WTC11 (cell line): ENCODE data around the gene DOCK7. TPM values are rescaled to one million over a fixed set of nuclear protein-coding genes. Genes with fewer than 3 reads are reported as not detected.

Experiments
- ATAC-seq: fragments of 200-7000 bp; cut with Tn5 transposase; 2 replicates; pipeline ENCODE4 v1.10.0; 2021; ENCODE audit warnings: mild to moderate bottlenecking, moderate library complexity
- CTCF ChIA-PET: fragments of 300-600 bp; sonication (Branson Sonifier 250); formaldehyde crosslinking; loops from one replicate; lab custom pipeline; 2021; ENCODE audit warnings: antibody characterized with exemption; lab: Charles Lee
- POLR2A ChIA-PET: fragments of 350-600 bp; sonication (Branson Sonifier 250); formaldehyde crosslinking; loops from one replicate; lab custom pipeline; 2021; ENCODE audit warnings: antibody characterized with exemption; lab: Charles Lee
- DNase-seq: peaks from one replicate; pipeline ENCODE4 v3.0.0; 2021; ENCODE audit warnings: low spot score
- H3K27ac Mint-ChIP-seq: 2 replicates; pipeline ENCODE4 v1.8.0; 2021; ENCODE audit warnings: mixed read lengths
- H3K27me3 Mint-ChIP-seq: 2 replicates; pipeline ENCODE4 v1.8.0; 2021; ENCODE audit warnings: low read depth, mild to moderate bottlenecking, moderate library complexity, mixed read lengths
- H3K36me3 Mint-ChIP-seq: 2 replicates; pipeline ENCODE4 v1.8.0; 2021; ENCODE audit warnings: mixed read lengths
- H3K4me1 Mint-ChIP-seq: 2 replicates; pipeline ENCODE4 v1.8.0; 2022; ENCODE audit warnings: mixed read lengths
- H3K4me3 Mint-ChIP-seq: 2 replicates; pipeline ENCODE4 v1.8.0; 2021; ENCODE audit warnings: mild to moderate bottlenecking, moderate library complexity, mixed read lengths
- H3K9me3 Mint-ChIP-seq: 2 replicates; pipeline ENCODE4 v1.8.0; 2021; ENCODE audit warnings: mixed read lengths
- GABPB1 ChIP-seq: sonication (generic); formaldehyde crosslinking; IDR thresholded peaks from 2 replicates; pipeline ENCODE4 v1.8.1; 2023; ENCODE audit warnings: mild to moderate bottlenecking, missing genetic modification reagents
- JUN ChIP-seq: sonication (generic); formaldehyde crosslinking; IDR thresholded peaks from 2 replicates; pipeline ENCODE4 v1.8.0; 2023; ENCODE audit warnings: mild to moderate bottlenecking, missing genetic modification reagents
- TEAD4 ChIP-seq: sonication (generic); formaldehyde crosslinking; IDR thresholded peaks from 2 replicates; pipeline ENCODE4 v1.8.0; 2022; ENCODE audit warnings: mild to moderate bottlenecking, missing genetic modification reagents
- ZNF121 ChIP-seq: sonication (generic); formaldehyde crosslinking; IDR thresholded peaks from 2 replicates; pipeline ENCODE4 v1.8.0; 2023; ENCODE audit warnings: missing genetic modification reagents
- total RNA-seq: library from RNA; stranded (reverse); gene quantifications from 3 replicates; pipeline ENCODE4 v1.2.3, GENCODE V29; 2021
- TF ChIP-seq, protein P1 (sequence below): sonication (generic); formaldehyde crosslinking; IDR thresholded peaks from 2 replicates; pipeline ENCODE4 v1.8.1; 2022; ENCODE audit warnings: low read depth, missing genetic modification reagents, borderline replicate concordance
- TF ChIP-seq, protein P2 (sequence below): fragments of 250-450 bp; sonication (Bioruptor Pico); IDR thresholded peaks from 2 replicates; pipeline ENCODE4 v1.9.0; 2021; ENCODE audit warnings: moderate library complexity, mild to moderate bottlenecking, inconsistent platforms, borderline replicate concordance

The DOCK7 gene
- total RNA-seq, 1 experiment from 2014 or later: 34.2 TPM

DNA sequence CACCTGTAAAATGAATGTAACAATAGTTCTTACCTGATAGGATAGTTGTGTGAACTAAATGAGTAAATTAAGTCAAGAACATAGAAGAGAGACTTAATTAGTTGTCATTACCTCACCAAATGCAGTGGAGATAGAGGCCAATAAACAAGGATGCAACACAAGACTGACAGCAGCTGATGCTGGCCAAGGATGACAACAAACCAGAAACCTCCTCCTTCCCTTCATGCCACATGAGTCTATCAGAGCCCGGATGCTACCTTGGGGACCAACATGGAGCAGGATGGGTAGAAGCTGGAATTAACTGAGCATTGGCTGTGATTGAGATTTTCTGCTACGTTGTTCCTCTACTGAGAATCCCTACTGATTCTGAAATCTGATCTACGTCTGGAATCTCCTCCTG is 281.6 kb downstream of the DOCK7 start (continued):
- TF ChIP-seq JUN: no peak
- TF ChIP-seq, protein P1, sequence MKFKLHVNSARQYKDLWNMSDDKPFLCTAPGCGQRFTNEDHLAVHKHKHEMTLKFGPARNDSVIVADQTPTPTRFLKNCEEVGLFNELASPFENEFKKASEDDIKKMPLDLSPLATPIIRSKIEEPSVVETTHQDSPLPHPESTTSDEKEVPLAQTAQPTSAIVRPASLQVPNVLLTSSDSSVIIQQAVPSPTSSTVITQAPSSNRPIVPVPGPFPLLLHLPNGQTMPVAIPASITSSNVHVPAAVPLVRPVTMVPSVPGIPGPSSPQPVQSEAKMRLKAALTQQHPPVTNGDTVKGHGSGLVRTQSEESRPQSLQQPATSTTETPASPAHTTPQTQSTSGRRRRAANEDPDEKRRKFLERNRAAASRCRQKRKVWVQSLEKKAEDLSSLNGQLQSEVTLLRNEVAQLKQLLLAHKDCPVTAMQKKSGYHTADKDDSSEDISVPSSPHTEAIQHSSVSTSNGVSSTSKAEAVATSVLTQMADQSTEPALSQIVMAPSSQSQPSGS: no peak
- no peak for TF ChIP-seq ZNF121 (CRISPR knock-in tag)

DNA sequence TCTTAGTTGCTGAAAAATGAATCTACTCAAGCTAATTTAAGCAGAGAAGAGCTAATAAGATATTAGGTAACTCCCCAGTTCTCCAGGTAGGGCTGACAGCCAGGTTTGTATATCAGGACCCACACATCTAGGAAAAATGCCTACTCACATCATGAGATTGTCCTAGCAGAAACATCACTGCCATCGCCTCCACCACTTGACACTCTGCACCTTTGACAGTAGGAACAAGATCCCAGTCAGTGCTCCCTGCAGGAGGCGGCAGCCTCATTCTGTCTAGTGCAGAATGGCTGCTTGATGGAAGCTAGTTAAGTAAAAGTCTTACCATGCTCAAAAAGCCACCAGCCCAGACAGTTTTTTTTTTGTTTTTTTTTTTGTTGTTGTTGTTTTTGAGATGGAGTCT is 282.9 kb downstream of the DOCK7 start:
- H3K36me3 Mint-ChIP-seq: no peaks in the 10 kb centered on the region
- H3K4me1 Mint-ChIP-seq: peaks cover 28% of the 10 kb centered on the region
- TF ChIP-seq TEAD4 (no peak), GABPB1 (CRISPR knock-in tag) (no peak)
- TF ChIP-seq, protein P2, sequence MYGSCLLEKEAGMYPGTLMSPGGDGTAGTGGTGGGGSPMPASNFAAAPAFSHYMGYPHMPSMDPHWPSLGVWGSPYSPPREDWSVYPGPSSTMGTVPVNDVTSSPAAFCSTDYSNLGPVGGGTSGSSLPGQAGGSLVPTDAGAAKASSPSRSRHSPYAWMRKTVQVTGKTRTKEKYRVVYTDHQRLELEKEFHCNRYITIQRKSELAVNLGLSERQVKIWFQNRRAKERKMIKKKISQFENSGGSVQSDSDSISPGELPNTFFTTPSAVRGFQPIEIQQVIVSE (CRISPR knock-in tag): no peak
- H3K27ac Mint-ChIP-seq: no peak overlapping the region
- no peak overlapping the region for H3K4me3 Mint-ChIP-seq
- ChIA-PET CTCF (interaction anchor here (0.9 to 2.3 kb wide), 4 partner anchors 13 to 233 kb away, joined by 3 to 4 read pairs (median 3); no protein-coding TSS in a partner anchor), POLR2A (no interaction called here)
- ATAC-seq (no peak), DNase-seq (no peak)
- H3K27me3 Mint-ChIP-seq: peaks cover 13% of the 10 kb centered on the region
- no peaks in the 10 kb centered on the region for H3K9me3 Mint-ChIP-seq

Other genes starting within 250 kb of the DOCK7 start
- gene ANGPTL3, start 90.9 kb downstream of the DOCK7 start, total RNA-seq: not detected in 3 replicates
- gene ATG4C, start 95.7 kb upstream of the DOCK7 start, total RNA-seq: 16.6 to 18.3 TPM (median 18.0 TPM) in 3 replicates